Non-pigmented ciliary epithelial cell (primary cell): Measurements from ENCODE around the gene LCN6.
"Not testable (repeated sequence)": the region's sequence is repeated elsewhere in the genome, so short reads cannot be mapped to it uniquely, and the experiment has no call there.

Source experiments
- DNase-seq: peaks from one replicate; pipeline ENCODE4 v3.0.0-alpha.2; 2010; ENCODE audit warnings: low read depth

The LCN6 gene, protein sequence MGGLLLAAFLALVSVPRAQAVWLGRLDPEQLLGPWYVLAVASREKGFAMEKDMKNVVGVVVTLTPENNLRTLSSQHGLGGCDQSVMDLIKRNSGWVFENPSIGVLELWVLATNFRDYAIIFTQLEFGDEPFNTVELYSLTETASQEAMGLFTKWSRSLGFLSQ

DNA sequence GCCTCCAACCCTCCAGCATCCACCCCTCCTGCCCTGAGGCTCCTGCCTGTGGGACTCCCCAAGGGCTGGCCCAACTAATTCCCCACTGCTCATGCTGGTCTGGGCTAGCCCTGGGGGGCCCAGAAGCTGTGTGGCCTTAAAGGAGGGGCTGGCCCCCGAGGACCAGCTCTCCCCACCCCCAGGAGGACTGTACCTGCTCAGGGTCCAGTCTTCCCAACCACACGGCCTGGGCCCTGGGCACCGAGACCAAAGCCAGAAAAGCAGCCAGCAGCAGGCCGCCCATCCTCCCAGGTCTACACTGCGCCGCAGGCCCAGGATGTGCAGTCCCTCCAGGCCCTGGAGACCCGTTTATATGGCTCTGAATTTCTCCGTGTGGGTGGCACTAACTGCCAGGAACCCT is at the start of gene LCN6:
Gene LCN6, minus strand, starts transcription at position 325 of the 400 bp plus-strand sequence. Its CDS starts 42 bp downstream, at position 283.
- DNase-seq: no peak

DNA sequence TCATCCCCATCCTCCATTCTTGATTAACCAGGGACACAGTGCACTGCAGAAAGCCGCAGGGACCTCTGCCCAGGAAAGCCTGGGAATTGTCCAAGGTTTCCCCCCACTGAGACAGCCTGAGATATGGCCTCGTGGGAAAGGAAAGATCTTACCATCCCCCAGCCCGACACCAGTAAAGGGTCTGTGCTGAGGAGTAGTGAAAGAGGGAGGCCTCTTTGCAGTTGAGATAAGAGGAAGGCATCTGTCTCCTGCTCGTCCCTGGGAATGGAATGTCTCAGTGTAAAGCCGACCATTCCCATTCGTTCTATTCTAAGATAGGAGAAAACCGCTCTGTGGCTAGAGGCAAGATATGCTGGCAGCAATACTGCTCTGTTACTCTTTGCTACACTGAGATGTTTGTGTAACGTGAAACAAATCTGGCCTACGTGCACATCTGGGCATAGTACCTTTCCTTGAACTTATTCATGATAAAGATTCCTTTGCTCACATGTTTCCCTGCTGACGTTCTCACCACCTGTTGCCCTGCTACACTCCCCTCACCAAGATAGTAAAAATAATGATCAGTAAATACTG is 48.5 kb upstream of the LCN6 start:
- not testable (repeated sequence) for DNase-seq

DNA sequence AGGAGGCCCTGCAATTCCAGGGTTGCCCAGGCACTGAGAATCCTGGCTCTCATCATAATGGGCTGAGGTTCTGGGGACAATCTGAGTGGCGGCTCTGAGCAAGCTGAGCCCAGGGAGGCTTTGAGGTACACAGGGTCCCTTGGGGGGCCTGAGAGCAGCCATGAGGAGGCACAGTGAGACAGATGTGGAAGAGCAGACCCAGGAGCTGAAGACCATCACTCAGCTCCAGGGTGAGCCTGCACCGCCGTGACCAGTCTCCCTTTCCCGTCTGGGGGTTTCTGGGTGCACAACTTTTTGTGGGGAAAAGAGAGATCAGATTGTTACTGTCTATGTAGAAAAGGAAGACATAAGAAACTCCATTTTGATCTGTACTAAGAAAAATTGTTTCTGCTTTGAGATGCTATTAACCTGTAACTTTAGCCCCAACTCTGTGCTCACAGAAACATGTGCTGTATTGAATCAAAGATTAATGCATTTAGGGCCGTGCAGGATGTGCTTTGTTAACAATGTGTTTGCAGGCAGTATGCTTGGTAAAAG is 48.0 kb upstream of the LCN6 start, which contains the start of gene CCDC183:
Gene CCDC183, plus strand, starts transcription at position 101 of the 537 bp plus-strand sequence. Its CDS starts 60 bp downstream, at position 161.
- DNase-seq: no peak

DNA sequence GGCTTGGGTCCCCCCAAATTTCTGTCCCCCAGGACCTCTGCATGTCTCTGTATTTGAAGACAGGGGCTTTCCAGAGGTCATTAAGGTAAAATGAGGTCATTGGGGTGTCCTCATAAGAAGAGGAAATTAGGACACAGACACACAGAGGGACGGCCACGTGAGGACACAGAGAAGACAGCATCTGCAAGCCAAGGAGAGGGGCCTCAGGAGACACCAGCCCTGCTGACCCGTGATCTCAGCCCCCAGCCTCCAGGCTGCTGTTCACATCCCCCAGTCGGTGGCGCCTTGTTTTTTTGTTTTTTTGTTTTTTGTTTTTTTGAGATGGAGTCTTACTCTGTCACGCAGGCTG is 46.6 kb upstream of the LCN6 start:
- DNase-seq: no peak

DNA sequence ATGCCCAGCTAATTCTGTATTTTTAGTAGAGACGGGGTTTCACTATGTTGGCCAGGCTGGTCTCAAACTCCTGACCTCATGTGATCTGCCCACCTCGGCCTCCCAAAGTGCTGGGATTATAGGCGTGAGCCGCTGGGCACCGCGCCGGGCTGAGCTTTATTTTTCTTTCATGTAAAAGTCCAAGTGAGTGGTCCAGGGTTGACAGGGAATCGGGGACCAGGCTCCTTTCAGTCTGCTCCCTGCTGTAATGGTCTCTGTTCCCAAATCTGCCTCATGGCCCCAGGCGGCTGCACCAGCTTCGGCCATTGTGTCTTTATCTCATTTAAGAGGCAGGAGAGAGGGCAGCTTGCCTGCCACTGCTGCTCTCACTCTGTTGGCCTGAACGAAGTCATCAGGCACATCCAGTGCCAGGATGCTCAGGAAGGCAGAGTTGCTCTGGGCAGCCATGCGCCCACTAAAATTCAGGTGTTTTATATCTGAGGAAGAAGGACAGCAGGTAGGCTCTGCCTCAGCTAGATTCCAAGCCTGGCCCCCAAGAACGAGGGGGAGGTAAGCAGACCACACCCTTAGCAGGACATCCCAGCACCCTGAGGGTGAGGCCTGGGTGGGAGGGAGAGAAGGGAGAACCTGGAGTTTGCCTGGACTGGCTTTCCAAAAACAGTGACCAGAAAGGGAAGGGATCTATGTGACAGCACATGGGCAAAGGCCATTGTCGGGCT is 46.1 kb upstream of the LCN6 start:
- no peak for DNase-seq

DNA sequence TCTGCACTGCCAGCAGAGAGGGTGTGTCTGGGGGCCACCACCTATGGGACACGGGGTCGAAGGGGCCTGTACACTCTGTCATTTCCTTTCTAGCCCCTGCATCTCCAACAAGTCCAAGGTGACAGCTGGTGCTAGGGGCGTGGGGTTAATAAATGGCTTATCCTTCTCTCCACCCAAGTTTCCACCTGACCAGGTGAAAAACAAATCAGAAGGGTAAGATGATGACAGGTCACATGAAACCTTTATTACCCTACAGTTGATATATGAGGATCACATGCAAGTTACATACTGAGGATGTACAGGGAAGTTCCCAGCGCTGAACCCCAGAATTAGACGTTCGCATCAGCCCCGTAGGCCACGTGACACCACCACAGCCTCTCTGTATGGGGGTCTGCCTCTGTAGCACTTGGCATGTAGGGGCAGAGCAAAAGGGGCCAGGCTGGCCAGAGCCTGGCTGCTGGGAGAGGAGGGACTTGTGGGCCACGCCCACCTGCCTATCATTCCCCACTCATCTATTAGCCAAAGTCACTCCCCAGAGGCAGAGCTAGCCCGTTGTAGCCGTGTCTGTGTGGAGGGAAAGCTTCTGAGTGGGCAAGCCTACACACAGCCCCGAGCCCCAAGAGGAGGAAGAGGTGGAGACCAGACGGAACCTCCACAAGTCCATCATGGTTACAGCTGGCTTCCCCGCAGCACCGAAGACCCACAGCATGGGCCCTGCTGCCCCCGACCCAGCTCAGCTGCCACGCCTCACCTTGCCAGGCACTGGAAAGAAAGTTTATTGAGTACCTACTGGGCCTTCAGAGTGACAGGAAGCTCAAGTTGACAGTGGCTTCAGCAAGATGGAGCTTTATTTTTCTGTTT is 45.0 kb upstream of the LCN6 start:
- DNase-seq: no peak

DNA sequence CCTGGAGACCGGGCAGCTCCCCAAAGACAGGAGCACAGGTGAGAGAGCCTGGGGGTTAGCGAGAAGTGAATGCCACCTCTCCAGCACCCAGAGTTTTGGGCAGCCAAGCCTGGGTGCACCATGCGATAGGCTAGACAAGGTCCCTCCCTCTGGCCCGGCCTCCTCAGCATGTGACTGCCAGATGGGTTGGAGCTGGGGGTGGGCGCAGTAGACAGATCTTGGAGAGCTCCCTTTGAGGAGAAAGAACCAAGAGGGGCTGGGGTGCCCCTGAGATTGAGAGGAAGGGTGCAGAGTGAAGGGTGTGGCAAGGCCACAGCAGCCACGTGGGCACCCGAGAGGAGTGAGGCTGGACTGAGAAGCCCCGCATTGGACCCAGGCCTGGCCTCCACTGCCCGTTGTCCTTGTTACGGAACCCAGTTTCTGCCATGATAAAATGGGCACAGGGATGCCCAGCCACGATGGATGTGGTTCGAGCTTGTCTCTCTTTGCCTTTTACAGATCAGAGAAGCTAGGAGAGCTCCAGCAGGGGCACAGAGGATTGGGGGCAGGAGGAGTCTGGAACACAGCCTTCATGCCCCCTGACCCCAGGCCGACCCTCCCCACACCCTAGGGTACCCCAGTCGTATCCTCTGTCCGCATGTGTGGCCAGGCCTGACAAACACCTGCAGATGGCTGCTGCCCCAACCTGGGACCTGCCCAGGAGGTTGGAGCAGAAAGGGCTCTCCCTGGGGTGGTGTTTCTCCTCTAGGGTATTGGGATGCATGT is 44.2 kb upstream of the LCN6 start:
- no peak for DNase-seq

DNA sequence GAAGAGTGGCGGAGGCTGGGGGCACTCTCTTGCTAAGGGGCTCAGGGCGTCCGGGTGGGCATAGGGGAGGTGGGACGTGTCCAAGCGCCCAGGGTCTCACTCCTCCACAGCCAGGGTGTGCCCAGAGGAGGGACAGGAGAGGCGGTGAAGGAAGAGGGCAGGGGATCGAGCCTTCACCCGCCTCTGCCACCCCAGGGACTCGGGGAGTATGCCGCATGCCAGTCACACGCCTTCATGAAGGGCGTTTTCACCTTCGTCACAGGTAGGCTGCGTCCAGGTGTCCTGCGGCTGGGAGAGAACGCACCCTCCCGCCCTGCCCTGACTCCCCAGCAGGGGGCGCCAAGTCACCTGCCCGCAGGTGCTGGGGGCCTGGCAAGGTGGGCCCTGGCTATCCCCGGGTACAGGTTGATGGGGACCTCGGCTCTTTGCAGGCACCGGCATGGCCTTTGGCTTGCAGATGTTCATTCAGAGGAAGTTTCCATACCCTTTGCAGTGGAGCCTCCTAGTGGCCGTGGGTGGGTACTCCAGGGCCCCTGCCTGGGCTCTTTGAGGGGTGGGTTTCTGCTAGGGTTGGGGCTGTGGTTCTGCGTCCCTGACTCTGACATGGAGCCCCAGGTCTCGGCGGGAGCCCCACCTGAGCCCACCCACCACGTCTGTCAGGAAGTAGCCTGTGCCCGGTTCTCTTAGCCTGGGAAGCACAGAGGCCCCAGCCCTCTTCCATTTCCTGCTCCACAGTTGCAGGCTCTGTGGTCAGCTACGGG is 43.4 kb upstream of the LCN6 start:
- DNase-seq: no peak

DNA sequence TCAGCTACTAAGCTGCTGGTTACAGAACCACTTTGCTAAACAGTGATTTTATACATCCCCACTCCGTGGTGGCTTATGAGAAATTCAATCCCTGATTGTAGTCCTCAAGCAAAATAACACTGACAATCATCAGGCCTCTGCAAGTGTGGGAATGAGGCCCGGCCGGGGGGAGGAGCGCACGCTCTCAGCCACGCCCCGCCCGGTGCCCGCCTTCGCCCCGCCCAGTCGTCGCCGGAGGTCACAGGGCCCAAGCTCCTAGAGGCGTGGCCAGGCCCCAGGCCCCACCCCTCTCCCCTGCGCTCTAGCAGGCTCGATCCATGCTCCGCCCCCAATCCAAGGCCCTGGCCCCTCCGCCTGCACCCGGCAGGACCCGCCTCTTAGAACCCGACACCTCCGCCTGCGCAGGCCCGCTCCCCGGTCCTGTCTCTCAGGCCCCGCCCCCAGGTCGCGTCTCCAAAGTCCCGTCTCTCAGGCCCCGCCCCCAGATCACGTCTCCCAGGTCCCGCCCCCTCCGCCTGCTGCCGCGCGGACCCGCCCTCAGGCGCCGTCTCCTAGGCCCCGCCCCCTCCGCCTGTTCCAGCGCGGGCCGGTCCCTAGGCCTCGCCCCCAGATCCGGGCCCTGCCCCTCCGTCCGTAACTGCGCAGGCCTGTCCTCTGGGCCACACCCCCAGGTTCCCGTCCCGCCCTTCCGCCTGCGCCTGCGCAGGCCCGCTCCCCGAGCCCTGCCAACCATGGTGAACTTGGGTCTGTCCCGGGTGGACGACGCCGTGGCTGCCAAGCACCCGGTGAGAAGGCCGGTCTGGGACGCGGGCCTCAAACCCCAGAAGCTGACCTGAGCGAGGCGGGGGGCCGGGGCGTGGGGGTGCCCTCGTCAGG is 42.6 kb upstream of the LCN6 start, which contains the start of gene TMEM141:
Gene TMEM141, plus strand, starts transcription at position 705 of the 876 bp plus-strand sequence. Its CDS starts 27 bp downstream, at position 732.
- peak; percentile 94 for DNase-seq

DNA sequence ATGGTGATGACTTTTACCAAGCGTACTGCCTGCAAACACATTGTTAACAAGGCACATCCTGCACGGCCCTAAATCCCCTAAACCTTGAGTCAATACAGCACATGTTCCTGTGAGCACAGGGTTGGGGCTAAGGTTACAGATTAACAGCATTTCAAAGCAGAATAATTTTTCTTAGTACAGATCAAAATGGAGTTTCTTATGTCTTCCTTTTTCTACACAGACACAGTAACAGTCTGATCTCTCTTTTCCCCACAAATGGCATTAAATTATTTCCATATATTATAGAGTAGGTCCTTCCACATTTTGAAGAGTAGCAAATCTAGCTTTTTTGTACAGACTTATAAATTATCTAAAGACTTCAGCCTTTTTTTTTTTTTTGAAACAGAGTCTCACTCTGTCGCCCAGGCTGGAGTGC is 41.2 kb upstream of the LCN6 start:
- DNase-seq: no peak

DNA sequence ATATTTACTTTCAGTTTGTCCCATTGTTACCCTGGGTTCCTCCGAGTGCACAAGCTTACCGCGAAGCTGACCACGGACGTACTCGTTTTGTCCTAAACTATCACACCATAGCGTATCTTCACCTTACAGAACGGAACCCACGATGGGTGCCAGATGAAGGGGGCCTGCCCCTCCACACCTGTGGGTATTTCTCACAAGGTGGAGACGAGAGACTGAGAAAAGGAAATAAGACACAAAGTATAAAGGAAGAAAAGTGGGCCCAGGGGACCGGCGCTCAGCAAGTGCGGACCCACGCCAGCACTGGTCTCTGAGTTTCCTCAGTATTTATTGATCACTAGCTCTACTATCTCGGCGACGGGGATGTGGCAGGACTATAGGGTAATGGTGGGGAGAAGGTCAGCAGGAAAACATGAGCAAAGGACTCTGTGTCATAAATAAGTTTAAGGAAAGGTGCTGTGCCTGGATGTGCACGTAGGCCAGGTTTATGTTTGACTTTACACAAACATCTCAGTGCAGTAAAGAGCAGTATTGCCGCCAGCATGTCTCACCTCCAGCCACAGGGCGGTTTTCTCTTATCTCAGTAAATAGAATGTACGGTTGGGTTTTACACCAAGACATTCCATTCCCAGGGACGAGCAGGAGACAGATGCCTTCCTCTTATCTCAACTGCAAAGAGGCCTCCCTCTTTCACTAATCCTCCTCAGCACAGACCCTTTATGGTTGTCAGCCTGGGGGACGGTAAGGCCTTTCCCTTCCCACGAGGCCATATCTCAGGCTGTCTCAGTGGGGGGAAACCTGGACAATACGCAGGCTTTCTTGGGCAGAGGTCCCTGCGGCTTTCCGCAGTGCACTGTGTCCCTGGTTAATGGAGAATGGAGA is 40.6 kb upstream of the LCN6 start:
- not testable (repeated sequence) for DNase-seq

DNA sequence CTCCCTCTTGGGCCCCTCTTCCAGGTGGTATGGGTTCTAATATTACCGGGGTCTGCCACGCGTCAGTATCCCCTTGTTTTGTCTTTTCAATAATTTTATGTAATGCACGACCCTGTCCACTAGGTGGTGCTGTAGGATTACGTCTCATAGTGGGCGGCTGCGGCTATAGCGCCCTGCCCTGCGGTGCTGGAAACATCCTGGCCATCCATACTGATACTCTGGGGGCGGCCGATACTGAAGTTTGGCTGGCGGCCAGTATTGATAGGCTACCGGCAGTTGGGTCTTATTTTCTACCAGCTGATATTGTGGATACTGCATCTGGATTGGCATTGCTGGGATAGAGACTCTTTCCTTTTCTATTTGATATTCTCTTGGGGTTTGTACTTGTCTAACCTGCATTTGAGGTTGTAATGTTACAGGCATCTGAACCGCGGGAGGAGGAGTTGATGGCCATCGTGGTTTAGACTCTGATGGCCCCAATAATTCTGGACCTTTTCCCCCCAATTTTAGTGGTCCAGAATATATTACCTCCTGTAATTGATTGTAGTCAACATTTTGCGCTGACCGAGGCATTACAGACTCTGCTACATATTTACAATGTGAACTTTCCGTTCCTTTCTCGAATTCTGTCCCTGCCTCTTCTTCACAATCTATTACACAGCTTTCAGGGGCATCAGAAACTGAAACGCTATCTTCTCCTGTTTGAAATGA is 39.5 kb upstream of the LCN6 start:
- no peak for DNase-seq

DNA sequence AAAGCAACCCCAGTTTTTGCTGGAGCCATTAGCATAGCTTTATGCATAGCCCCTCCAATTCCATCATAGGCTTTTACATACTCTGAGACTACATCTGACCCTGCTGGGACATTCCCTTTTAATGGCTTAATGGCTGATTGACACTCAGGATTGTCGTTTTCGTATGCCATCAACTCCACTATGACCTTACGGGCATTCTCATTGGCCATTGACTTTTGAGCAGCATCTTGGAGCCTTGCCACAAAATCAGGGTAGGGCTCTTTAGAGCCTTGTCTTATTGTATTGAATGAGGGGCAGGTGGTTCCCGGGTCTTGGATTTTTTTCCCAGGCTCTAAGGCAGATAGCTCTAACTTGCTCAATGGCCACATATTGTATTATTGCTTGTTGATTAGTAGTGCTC is 38.7 kb upstream of the LCN6 start:
- not testable (repeated sequence) for DNase-seq

DNA sequence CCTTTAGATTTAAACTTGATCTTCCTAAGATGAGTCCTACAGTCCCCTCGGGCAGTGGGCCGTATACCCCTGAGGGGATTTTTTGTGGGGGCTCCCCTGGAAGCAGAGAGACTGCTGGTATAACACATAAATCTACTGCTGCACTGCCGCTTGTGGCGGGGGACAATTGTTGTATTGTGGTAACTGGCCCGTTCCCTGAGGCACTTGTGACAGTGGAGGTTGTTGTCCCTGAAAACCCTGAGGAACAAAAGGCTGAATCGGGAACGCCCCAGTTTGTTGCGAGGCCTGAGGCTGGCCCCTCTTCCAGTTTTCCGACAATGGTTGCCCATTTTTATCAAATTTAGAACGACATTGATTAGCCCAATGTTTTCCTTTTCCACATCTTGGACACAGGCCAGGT is 38.1 kb upstream of the LCN6 start:
- DNase-seq: no peak

DNA sequence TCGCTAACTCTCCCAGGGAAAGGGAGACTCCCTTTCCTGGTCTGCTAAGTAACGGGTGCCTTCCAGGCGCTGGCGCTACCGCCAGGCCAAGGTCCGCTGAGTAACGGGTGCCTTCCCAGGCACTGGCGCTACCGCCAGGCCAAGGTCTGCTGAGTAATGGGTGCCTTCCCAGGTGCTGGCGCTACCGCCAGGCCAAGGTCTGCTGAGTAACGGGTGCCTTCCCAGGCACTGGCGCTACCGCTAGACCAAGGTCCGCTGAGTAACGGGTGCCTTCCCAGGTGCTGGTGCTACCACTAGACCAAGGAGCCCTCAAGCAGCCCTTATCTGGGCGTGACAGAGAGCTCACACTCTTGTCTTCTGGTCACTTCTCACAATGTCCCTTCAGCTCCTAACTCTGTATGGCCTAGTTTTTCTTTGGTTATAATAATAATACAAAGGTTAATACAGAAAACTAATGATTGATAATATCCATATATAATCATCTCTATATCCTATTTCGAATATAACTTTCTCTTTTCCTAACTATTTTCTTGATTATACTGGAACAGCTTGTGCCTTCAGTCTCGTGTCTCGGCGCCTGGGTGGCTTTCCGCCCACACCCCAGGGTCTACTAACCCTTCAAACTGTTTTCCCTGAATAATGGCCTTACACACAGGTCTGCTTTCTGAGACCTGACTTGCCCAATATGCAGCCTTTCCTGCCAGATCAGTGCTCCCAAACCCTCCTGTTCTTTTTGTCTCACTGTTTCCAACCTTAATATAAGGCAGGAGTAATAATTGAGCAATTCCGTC is 37.4 kb upstream of the LCN6 start:
- DNase-seq: not testable (repeated sequence)

DNA sequence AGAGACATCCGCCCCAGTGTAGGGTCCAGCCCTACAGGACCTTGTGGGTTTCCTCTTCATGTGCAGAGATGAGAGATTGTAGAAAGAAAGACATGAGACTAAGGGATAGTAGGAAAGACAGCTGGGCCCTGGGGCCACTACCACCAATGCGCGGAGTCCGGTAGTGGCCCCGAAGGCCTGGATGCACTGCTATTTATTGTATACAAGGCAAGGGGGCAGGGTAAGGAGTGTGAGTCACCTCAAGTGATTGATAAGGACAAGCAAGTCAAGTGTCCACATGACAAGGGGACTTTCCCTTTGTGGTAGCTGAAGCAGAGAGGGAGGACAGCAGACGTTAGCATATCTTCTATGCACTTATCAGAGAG is 36.7 kb upstream of the LCN6 start:
- no peak for DNase-seq
